ENCODE measurements around the gene PRPF19. TPM values are rescaled to one million over a fixed set of nuclear protein-coding genes. Genes with fewer than 3 reads are reported as not detected.
A peak's percentile ranks its signal among the peaks of the same experiment; 100 is the strongest.

Gene PRPF19
- total and polyA plus RNA-seq, 2 of the 13 experiments (the other 11 are each of a cell fraction or from before 2014, with no cell fraction given), result 27.4 to 91.1 TPM

- TF ChIP-seq ZNF781 (CRISPR knock-in tag; IDR thresholded peaks at IDR 0.05; ENCODE audit: borderline replicate concordance, not compliant biosample characterization), result peak; percentile 38
- no peak for TF ChIP-seq CENPT (CRISPR knock-in tag; IDR thresholded peaks at IDR 0.05; ENCODE audit: low read depth)
- TF ChIP-seq THAP7 (CRISPR knock-in tag; IDR thresholded peaks at IDR 0.05), result peak; percentile 79; the same call in 1 of the 2 replicates
- no peak; the same call in 1 of the 2 replicates for TF ChIP-seq MBD4 (IDR thresholded peaks at IDR 0.05; ENCODE audit: borderline replicate concordance, low read length)
- TF ChIP-seq FOXO4 (CRISPR knock-in tag; conservative IDR thresholded peaks at IDR 0.05), result no peak
- TF ChIP-seq THAP11 (CRISPR knock-in tag; IDR thresholded peaks at IDR 0.05), result peak; percentile 85
- peak; percentile 87 for TF ChIP-seq ZSCAN25 (CRISPR knock-in tag; IDR thresholded peaks at IDR 0.05)
- peak; percentile 58; the same call in 1 of the 2 replicates for TF ChIP-seq ZNF563 (CRISPR knock-in tag; IDR thresholded peaks at IDR 0.05)
- peak; percentile 77 for TF ChIP-seq KDM2A (CRISPR knock-in tag; IDR thresholded peaks at IDR 0.05; ENCODE audit: borderline replicate concordance, low read depth)
- TF ChIP-seq SYNCRIP (IDR thresholded peaks at IDR 0.05; ENCODE audit: insufficient read depth, low read depth, low read length), result no peak
- no peak for TF ChIP-seq MAFG (CRISPR knock-in tag; IDR thresholded peaks at IDR 0.05)
- TF ChIP-seq ZSCAN12 (CRISPR knock-in tag; IDR thresholded peaks at IDR 0.05), result no peak
- no peak for TF ChIP-seq ZBTB49 (CRISPR knock-in tag; IDR thresholded peaks at IDR 0.05; ENCODE audit: borderline replicate concordance)
- TF ChIP-seq JUND (CRISPR knock-in tag; IDR thresholded peaks at IDR 0.05), result peak; percentile 81; the same call in 1 of the 2 replicates
- TF ChIP-seq NR0B2 (CRISPR knock-in tag; IDR thresholded peaks at IDR 0.05), result no peak
- TF ChIP-seq BCL6 (CRISPR knock-in tag; IDR thresholded peaks at IDR 0.05), result peak; percentile 96
- TF ChIP-seq RNF219 (CRISPR knock-in tag; IDR thresholded peaks at IDR 0.05), result no peak
- TF ChIP-seq EED (CRISPR knock-in tag; IDR thresholded peaks at IDR 0.05), result no peak
- TF ChIP-seq SMAD1 (CRISPR knock-in tag; IDR thresholded peaks at IDR 0.05; ENCODE audit: borderline replicate concordance, low read depth), result no peak
- TF ChIP-seq GLMP (CRISPR knock-in tag; IDR thresholded peaks at IDR 0.05; ENCODE audit: borderline replicate concordance), result no peak
- 0 out of 2 replicates have a peak, but pooled peaks have one; percentile 26 for TF ChIP-seq GZF1 (CRISPR knock-in tag; IDR thresholded peaks at IDR 0.05)
These were observed 25.6 kb downstream of the PRPF19 start (continued) for GRCh38 chr11:60880643-60881282.

All from HepG2 (cell line).